ENCODE results near the gene ME2.

DNA sequence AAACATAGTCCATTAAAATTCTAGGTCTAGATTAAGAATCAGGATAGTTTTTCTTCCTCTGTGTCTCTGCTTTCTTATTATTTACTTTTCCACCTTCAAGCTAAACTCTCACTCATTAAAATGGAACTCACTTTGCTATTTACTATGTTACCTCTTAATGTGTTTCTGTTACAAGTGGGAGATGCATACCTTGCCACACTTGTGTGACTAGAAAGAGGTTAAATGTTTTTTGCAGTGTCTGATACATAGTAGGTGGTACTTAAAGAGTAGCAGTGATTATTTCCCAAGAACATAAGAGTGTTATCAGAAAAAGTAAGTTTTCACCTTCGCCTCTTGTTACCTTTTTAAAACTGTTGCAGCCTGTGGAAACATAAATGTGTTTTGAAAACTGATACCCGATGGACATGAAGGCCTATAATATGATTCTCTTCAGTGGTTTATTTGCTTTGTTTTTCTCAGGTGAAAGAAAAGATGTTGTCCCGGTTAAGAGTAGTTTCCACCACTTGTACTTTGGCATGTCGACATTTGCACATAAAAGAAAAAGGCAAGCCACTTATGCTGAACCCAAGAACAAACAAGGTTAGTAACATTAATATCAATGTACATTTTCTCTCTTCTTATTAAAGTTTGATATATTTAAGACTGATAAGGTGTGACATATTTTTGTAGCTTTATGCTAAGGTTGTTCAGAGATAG is 16.6 kb downstream of the ME2 start:
- no peak for TF ChIP-seq POLR2AphosphoS5 (IDR thresholded peaks at IDR 0.05)
- TF ChIP-seq, protein P1, sequence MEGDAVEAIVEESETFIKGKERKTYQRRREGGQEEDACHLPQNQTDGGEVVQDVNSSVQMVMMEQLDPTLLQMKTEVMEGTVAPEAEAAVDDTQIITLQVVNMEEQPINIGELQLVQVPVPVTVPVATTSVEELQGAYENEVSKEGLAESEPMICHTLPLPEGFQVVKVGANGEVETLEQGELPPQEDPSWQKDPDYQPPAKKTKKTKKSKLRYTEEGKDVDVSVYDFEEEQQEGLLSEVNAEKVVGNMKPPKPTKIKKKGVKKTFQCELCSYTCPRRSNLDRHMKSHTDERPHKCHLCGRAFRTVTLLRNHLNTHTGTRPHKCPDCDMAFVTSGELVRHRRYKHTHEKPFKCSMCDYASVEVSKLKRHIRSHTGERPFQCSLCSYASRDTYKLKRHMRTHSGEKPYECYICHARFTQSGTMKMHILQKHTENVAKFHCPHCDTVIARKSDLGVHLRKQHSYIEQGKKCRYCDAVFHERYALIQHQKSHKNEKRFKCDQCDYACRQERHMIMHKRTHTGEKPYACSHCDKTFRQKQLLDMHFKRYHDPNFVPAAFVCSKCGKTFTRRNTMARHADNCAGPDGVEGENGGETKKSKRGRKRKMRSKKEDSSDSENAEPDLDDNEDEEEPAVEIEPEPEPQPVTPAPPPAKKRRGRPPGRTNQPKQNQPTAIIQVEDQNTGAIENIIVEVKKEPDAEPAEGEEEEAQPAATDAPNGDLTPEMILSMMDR (IDR thresholded peaks at IDR 0.05) = no peak
